ENCODE measurements around the gene RAPGEF6. TPM values are rescaled to one million over a fixed set of nuclear protein-coding genes. Genes with fewer than 3 reads are reported as not detected.
A peak's percentile ranks its signal among the peaks of the same experiment; 100 is the strongest.

RAPGEF6 gene, protein sequence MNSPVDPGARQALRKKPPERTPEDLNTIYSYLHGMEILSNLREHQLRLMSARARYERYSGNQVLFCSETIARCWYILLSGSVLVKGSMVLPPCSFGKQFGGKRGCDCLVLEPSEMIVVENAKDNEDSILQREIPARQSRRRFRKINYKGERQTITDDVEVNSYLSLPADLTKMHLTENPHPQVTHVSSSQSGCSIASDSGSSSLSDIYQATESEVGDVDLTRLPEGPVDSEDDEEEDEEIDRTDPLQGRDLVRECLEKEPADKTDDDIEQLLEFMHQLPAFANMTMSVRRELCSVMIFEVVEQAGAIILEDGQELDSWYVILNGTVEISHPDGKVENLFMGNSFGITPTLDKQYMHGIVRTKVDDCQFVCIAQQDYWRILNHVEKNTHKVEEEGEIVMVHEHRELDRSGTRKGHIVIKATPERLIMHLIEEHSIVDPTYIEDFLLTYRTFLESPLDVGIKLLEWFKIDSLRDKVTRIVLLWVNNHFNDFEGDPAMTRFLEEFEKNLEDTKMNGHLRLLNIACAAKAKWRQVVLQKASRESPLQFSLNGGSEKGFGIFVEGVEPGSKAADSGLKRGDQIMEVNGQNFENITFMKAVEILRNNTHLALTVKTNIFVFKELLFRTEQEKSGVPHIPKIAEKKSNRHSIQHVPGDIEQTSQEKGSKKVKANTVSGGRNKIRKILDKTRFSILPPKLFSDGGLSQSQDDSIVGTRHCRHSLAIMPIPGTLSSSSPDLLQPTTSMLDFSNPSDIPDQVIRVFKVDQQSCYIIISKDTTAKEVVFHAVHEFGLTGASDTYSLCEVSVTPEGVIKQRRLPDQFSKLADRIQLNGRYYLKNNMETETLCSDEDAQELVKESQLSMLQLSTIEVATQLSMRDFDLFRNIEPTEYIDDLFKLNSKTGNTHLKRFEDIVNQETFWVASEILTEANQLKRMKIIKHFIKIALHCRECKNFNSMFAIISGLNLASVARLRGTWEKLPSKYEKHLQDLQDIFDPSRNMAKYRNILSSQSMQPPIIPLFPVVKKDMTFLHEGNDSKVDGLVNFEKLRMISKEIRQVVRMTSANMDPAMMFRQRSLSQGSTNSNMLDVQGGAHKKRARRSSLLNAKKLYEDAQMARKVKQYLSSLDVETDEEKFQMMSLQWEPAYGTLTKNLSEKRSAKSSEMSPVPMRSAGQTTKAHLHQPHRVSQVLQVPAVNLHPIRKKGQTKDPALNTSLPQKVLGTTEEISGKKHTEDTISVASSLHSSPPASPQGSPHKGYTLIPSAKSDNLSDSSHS (N-terminal part only)
- 10 to 100 TPM; 27.0 to 34.1 TPM for total RNA-seq

DNA sequence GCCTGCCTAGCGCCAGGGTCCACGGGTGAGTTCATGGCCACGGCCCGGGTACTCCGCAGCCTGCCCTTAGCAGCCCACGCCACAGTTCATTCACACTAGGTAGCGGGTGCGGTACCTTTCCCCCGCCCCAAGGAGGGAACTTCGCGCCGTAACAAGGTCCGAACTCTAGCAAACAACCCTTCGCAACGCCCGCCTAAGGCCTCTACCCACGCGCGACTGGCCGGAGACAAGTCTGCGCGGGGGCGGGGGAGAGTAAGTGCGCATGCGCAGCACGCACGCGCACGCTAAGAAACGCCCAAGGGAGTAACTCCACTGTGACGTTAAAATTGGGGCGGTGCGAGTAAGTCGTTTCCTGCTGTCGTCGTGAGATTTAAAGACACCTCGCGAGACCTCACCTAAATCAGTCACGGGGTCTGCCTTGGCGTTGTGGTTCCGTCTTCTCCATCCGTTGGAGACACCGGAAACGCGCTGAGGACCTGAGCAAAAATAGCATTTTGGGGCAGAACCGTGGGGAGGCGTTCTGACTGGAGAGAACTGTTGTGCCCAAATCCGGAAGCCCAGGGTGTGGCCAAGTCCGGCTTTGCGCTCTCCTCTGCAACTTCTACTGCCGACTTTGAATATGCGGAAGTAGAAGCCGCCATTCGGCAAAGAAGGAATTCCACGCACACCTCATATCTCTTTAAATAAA, at the start of gene RAPGEF6:
Gene RAPGEF6 (minus strand): TSS at position 234 of the 688 bp plus-strand sequence. CDS start 199 bp downstream, at position 35.
- Mint-ChIP-seq H3K27me3 (no peaks in the 10 kb centered on the region), H3K36me3 (ENCODE audit: low read depth) (peaks cover 3% of the 10 kb centered on the region), H3K9me3 (no peaks in the 10 kb centered on the region), H3K27ac (peak within 1 kb of the TSS; percentile 89), H3K4me3 (peak within 1 kb of the TSS; percentile 95), H3K4me1 (ENCODE audit: low read depth) (peaks cover 16% of the 10 kb centered on the region)
- DNase-seq (peak; percentile 99), ATAC-seq (peak; percentile 89)
- ChIA-PET POLR2A (interaction anchor here (0.9 to 1.4 kb wide), 2 partner anchors 44 to 162 kb away, joined by 3 to 9 read pairs; partner anchors contain the start of gene FNIP1), CTCF (interaction anchor here (1.1 kb wide), 2 partner anchors 46 to 162 kb away, joined by 3 to 6 read pairs; partner anchors contain the start of gene FNIP1)
- intact Hi-C loops (cut with micrococcal nuclease): loop anchor here (5.0 kb wide), 2 partner anchors 38 to 162 kb away; partner anchors contain the start of gene FNIP1
- TF ChIP-seq, protein P1, sequence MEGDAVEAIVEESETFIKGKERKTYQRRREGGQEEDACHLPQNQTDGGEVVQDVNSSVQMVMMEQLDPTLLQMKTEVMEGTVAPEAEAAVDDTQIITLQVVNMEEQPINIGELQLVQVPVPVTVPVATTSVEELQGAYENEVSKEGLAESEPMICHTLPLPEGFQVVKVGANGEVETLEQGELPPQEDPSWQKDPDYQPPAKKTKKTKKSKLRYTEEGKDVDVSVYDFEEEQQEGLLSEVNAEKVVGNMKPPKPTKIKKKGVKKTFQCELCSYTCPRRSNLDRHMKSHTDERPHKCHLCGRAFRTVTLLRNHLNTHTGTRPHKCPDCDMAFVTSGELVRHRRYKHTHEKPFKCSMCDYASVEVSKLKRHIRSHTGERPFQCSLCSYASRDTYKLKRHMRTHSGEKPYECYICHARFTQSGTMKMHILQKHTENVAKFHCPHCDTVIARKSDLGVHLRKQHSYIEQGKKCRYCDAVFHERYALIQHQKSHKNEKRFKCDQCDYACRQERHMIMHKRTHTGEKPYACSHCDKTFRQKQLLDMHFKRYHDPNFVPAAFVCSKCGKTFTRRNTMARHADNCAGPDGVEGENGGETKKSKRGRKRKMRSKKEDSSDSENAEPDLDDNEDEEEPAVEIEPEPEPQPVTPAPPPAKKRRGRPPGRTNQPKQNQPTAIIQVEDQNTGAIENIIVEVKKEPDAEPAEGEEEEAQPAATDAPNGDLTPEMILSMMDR (IDR thresholded peaks at IDR 0.05): no peak

DNA sequence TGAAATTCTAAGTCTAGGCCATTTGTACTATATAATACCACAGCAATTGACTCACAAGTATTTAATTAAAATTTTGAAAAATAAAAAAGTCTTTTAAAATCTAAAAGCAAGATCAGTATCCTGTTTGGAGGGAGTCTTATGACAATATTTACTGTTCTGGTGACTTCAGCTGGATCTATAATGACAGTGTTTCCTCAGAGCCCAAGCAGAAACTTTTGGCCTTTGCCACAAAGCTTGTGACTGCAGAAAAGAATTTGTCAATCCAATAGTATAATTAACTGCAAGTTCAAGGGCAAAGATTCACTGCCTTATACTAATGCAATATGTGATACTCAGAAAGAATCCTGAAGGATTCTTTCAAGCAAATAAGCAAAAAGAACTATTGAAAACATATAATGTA, 49.6 kb upstream of the RAPGEF6 start:
- Mint-ChIP-seq H3K27me3 (no peaks in the 10 kb centered on the region), H3K4me3 (no peak overlapping the region), H3K27ac (no peak overlapping the region), H3K36me3 (ENCODE audit: low read depth) (peaks cover 19% of the 10 kb centered on the region), H3K9me3 (no peaks in the 10 kb centered on the region), H3K4me1 (ENCODE audit: low read depth) (no peaks in the 10 kb centered on the region)
- CTCF ChIA-PET: interaction anchor here (2.8 kb wide), 1 partner anchor 95 kb away, joined by 10 read pairs; no protein-coding TSS in a partner anchor
- DNase-seq (no peak), ATAC-seq (no peak)
- TF ChIP-seq, protein P1 (IDR thresholded peaks at IDR 0.05): no peak
- intact Hi-C loops (cut with micrococcal nuclease): no loop called here
- POLR2A ChIA-PET: no interaction called here

DNA sequence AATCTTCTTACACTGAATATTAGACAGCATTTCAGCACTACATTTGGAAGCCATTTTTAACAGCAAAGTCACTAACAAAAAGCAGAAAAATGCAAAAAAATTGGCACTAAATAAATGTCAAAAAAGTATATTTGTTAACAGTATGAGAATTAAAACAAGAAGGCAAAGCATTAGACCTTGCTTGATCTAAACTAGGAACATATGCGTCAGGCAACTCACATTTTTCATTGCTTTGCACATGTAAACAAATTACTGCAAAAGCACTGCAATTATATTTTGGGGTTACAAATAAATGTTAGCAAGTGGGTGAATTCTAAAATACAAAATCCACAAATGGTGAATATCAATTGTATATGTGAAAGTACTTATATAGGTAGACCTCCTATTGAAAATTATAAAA, 49.0 kb upstream of the RAPGEF6 start:
- Mint-ChIP-seq H3K27me3 (no peaks in the 10 kb centered on the region), H3K4me3 (no peak overlapping the region), H3K4me1 (ENCODE audit: low read depth) (no peaks in the 10 kb centered on the region), H3K36me3 (ENCODE audit: low read depth) (peaks cover 15% of the 10 kb centered on the region), H3K27ac (no peak overlapping the region), H3K9me3 (no peaks in the 10 kb centered on the region)
- DNase-seq: no peak
- ChIA-PET POLR2A (no interaction called here), CTCF (no interaction called here)
- no peak for ATAC-seq
- intact Hi-C loops (cut with micrococcal nuclease): no loop called here
- TF ChIP-seq, protein P1 (IDR thresholded peaks at IDR 0.05): no peak

DNA sequence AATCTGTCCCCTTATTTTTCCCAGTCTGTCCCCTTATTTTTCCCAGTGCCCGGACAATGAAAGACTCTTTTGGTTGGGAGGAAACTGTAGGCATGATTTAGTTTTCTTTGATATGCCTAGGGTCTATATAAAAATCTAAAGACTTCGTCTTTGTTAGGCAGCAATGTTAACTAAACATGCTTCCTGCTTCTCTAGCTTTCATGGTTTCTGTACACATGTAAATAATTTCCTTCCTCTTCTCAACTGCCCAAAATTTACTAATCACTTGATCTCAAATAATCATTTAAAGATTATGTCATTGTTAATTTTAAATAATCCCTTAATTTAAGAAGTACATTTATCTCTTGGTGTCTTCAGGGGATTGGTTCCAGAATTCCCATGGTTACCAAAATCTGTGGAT, 47.8 kb upstream of the RAPGEF6 start:
- Mint-ChIP-seq H3K4me3 (no peak overlapping the region), H3K27ac (no peak overlapping the region), H3K9me3 (no peaks in the 10 kb centered on the region), H3K4me1 (ENCODE audit: low read depth) (no peaks in the 10 kb centered on the region), H3K27me3 (no peaks in the 10 kb centered on the region), H3K36me3 (ENCODE audit: low read depth) (peaks cover 12% of the 10 kb centered on the region)
- no peak for DNase-seq
- ChIA-PET CTCF (no interaction called here), POLR2A (no interaction called here)
- intact Hi-C loops (cut with micrococcal nuclease): no loop called here
- no peak for ATAC-seq
- TF ChIP-seq, protein P1 (IDR thresholded peaks at IDR 0.05): no peak

Measured in activated CD8-positive, alpha-beta T cell treated with anti-CD3 and anti-CD28 coated beads for 36 hours (primary cell).